HG03354 (cell line): ENCODE data around the gene TREM1.
"Not testable (repeated sequence)": the region's sequence is repeated elsewhere in the genome, so short reads cannot be mapped to it uniquely, and the experiment has no call there.

Experiments
- ATAC-seq: cut with Tn5 transposase; IDR thresholded peaks from one replicate; pipeline ENCODE4 v1.9.1; 2021; ENCODE audit warnings: mild to moderate bottlenecking; ENCODE audit not compliant: unreplicated experiment, poor library complexity, severe bottlenecking

Gene TREM1

GRCh38 chr6:41298785-41299502 is 12.5 kb upstream of the TREM1 start:
- ATAC-seq = no peak

GRCh38 chr6:41297248-41297647 is 10.8 kb upstream of the TREM1 start:
- ATAC-seq = not testable (repeated sequence)

- no peak for ATAC-seq
Observed at GRCh38 chr6:41294214-41294872, 7.9 kb upstream of the TREM1 start.

- no peak for ATAC-seq
Observed at GRCh38 chr6:41291717-41292116, 5.2 kb upstream of the TREM1 start.

- no peak for ATAC-seq
Observed at GRCh38 chr6:41289815-41290214, 3.3 kb upstream of the TREM1 start.

GRCh38 chr6:41288754-41289129 is 2.3 kb upstream of the TREM1 start:
- no peak for ATAC-seq

GRCh38 chr6:41288030-41288753 is 1.7 kb upstream of the TREM1 start:
- no peak for ATAC-seq

GRCh38 chr6:41284726-41285125 is 1.8 kb downstream of the TREM1 start:
- no peak for ATAC-seq

GRCh38 chr6:41283600-41283999 is 2.9 kb downstream of the TREM1 start:
- no peak for ATAC-seq

GRCh38 chr6:41280381-41281057 is 6.0 kb downstream of the TREM1 start:
- ATAC-seq = no peak

- no peak for ATAC-seq
Observed at GRCh38 chr6:41278699-41279405, 7.6 kb downstream of the TREM1 start.

GRCh38 chr6:41277605-41278004 is 8.9 kb downstream of the TREM1 start:
- no peak for ATAC-seq

GRCh38 chr6:41275489-41275888 is 11.0 kb downstream of the TREM1 start:
- no peak for ATAC-seq

- no peak for ATAC-seq
Observed at GRCh38 chr6:41274256-41274655, 12.2 kb downstream of the TREM1 start.

GRCh38 chr6:41273714-41274113 is 12.8 kb downstream of the TREM1 start:
- ATAC-seq = no peak

GRCh38 chr6:41272591-41273240 is 13.8 kb downstream of the TREM1 start:
- no peak for ATAC-seq

GRCh38 chr6:41271901-41272395 is 14.5 kb downstream of the TREM1 start:
- ATAC-seq = no peak

GRCh38 chr6:41269716-41270115 is 16.8 kb downstream of the TREM1 start:
- ATAC-seq = no peak

- no peak for ATAC-seq
Observed at GRCh38 chr6:41269166-41269565, 17.3 kb downstream of the TREM1 start.
